ELR (cell line): ENCODE measurements around the gene ARMC5.
"Not testable (repeated sequence)": the region's sequence is repeated elsewhere in the genome, so short reads cannot be mapped to it uniquely, and the experiment has no call there.

Experiments used
- DNase-seq: peaks from one replicate; pipeline ENCODE4 v3.0.0-alpha.2; 2015; ENCODE audit warnings: low read depth

ARMC5 gene

GRCh38 chr16:31458844-31459686 is at the start of gene ARMC5:
Gene ARMC5 (plus strand): TSS chr16:31459501. CDS start chr16:31459525, 24 bp downstream.
- peak; percentile 99 for DNase-seq

- no peak for DNase-seq
These were observed 49.2 kb upstream of the ARMC5 start for GRCh38 chr16:31410082-31410481.

- no peak for DNase-seq
These were observed 48.1 kb upstream of the ARMC5 start for GRCh38 chr16:31411024-31411844.

- DNase-seq: no peak
These were observed 46.6 kb upstream of the ARMC5 start for GRCh38 chr16:31412750-31413149.

- no peak for DNase-seq
These were observed 45.9 kb upstream of the ARMC5 start for GRCh38 chr16:31413381-31413780.

GRCh38 chr16:31413943-31414342 is 45.4 kb upstream of the ARMC5 start:
- no peak for DNase-seq

GRCh38 chr16:31414706-31415105 is 44.6 kb upstream of the ARMC5 start:
- DNase-seq: no peak

GRCh38 chr16:31416371-31416770 is 42.9 kb upstream of the ARMC5 start:
- no peak for DNase-seq

GRCh38 chr16:31417036-31417435 is 42.3 kb upstream of the ARMC5 start:
- DNase-seq: not testable (repeated sequence)

- DNase-seq: no peak
These were observed 41.4 kb upstream of the ARMC5 start for GRCh38 chr16:31417916-31418315.

- DNase-seq: no peak
These were observed 39.3 kb upstream of the ARMC5 start for GRCh38 chr16:31420037-31420436.

GRCh38 chr16:31421587-31421986 is 37.7 kb upstream of the ARMC5 start:
- no peak for DNase-seq

GRCh38 chr16:31423241-31423640 is 36.1 kb upstream of the ARMC5 start:
- no peak for DNase-seq

- no peak for DNase-seq
These were observed 35.5 kb upstream of the ARMC5 start for GRCh38 chr16:31423801-31424200.

- no peak for DNase-seq
These were observed 31.6 kb upstream of the ARMC5 start for GRCh38 chr16:31427441-31428278.

GRCh38 chr16:31428279-31428597 is 31.1 kb upstream of the ARMC5 start, which contains the start of gene COX6A2:
Gene COX6A2 (minus strand): TSS chr16:31428360. CDS start chr16:31428325, 35 bp downstream.
- no peak for DNase-seq

GRCh38 chr16:31428638-31429247 is 30.6 kb upstream of the ARMC5 start:
- DNase-seq: no peak

- DNase-seq: no peak
These were observed 30.0 kb upstream of the ARMC5 start for GRCh38 chr16:31429314-31429713.

GRCh38 chr16:31429796-31430195 is 29.5 kb upstream of the ARMC5 start:
- no peak for DNase-seq

- no peak for DNase-seq
These were observed 28.8 kb upstream of the ARMC5 start for GRCh38 chr16:31430380-31431052.
